HG03571 (cell line): Measurements from ENCODE around the gene TCF21.

Experiments
- ATAC-seq: cut with Tn5 transposase; IDR thresholded peaks from one replicate; pipeline ENCODE4 v1.9.1; 2021; ENCODE audit not compliant: unreplicated experiment

Gene TCF21

DNA sequence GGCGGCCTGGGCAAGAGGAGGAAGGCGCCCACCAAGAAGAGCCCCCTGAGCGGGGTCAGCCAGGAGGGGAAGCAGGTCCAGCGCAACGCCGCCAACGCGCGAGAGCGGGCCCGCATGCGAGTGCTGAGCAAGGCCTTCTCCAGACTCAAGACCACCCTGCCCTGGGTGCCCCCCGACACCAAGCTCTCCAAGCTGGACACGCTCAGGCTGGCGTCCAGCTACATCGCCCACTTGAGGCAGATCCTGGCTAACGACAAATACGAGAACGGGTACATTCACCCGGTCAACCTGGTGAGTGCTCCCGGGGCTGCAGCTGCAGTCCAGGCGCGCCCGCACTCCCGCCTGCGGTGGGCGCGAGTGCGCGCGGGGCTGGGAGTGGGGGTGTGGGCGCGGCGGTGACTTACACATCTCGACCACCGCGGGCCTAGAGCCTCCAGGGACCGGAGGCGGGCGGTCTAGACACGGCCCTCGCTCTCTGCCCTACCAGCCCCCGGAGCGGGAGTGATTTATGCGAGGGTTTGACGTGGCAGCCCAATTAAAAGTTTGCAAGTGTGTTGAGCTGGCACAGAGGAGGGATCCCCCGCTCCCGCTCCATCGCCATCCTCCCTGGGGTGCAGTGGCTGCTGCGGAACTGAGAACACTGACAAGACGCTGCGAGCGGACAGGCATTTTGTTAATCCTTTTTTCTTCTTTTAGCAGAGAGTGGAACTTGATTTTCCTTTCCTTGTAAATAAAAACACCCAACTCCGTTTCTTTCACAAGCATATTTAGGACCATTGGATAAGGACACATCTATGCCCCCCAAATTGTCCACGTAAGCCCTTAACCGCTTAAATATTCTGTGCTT, 867 bp downstream of the TCF21 start:
- ATAC-seq = no peak

DNA sequence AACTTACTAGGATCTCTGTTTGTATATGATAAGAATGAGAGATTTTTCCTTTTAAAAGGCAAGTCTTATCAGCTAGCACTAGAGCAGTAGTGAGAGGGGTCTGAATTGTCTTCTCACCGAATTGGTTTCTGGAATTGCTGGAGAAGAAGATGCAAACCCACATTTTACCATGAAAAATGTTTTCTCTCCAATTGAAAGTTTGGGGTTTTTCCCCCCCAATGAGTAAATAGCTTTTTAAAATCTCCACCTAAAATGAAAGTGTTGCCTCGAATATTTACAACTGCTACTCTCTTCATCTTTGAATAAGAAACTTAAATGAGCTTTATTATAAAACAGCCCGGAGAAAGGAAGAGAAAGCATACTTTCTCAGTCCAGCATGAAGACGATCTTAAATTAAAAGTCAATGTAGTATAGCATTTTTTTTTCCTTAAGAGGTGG, 1.8 kb downstream of the TCF21 start:
- ATAC-seq = no peak

DNA sequence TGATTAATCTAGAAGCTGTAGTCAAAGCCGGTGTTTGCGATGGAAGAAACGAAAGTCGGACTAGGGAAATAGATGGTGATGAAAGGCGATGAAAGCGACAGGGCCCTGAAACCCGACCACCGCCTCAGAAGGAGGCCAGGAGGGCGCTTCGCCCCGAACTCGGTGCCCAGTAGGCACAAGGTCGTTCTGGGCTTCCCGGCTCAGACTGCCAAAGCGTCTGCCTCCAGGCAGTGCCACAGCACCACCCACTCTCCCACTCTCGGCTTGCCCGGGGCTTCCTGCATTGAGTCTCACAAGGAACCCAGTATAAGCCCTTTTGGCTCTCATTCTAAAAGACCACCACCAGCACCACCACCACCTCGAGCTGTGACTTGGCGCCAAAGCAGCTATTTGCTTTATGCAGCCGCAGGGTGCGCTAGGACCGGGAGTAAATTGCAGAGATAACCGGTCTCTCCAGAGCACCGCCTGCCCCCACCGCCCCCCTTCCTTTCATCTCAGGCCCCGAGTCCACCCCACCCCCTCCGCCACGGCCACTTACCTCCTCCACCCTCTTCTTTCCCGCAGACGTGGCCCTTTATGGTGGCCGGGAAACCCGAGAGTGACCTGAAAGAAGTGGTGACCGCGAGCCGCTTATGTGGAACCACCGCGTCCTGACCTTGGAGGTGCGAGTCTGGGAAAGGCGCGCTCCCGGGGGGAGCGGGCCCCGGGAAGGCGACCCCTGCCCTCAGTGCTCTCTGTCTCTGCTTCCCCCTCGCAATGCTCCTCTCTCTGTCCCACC, 2.4 kb downstream of the TCF21 start:
- ATAC-seq = no peak

DNA sequence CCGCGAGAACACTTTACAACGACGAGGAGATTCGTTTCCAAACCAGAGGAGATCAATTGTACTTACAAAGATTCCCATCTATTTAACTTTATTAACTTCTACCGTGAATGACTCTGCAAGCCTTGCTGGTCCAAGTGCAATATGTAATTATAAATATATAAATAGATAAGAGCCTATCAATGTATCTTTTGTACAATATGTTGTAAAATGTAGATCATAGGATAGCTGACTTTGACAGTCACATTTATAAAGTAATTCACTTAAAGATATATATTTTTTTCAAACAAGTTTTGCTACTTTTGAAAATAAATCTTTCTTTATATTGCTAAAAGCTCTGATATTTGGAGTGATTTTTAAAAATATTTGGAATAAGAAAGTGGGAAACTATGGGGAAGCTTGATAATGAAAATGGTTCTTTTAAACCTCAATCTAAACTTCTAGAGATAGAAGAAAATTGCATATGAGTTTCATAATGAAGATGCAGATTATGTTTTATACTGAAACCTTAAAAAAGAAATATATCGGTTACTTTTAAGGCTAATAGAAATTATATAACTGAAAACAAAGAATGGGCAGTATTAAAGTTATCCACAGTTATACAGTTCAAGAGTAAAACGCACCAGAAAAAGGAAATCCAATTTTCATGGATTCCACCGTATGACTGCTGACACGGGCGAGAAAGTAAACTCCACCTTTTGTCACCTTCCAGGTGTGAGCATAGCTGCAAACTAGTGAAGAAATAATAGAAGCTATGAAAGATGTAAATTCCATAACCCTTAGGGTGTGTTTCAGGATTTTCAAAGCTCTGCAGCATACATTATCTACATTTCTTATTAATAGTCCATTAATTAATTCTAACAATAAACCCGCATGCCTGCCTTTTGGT, 3.3 kb downstream of the TCF21 start:
- ATAC-seq = no peak

DNA sequence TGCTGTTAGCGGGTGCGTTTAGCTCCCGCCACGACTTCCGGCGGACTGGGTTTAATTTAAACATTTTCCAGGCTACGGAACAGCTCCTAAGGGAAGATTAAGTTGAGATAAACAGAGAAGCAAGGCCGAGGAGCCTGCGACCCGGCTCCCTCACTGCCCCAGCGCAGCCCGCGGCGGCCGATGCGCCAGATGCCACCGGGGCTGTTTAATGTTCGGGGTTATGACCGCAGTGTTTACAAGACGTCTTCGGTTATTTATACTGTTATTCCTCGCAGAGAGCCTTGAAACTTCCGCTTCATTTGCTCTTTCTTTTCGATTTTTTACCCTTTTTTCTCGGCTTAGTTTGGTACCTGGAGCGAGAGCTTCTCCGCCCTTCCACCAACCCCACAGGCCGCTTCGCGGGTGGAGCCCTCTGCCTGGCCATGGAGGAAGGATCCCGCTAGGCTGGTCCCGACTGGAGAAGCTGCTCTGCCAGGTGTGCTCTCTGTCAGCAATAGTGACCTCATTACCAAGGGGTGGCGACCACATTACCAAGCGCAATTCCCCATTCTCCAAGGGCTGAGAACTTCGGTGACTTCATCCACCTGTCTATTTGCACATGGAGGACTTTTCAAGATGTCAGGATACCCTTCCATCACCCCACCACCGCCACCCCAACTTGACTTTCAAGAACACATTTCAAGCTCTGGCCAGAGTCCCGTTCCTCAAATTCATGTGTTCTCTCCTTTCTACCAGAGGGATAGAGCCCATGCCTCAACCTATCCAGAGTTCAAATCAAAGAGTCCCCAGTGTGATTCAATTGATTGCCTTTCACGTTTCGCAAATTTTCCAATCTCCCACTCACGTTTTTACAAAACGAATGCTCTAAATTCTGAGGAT, 4.1 kb downstream of the TCF21 start:
- no peak for ATAC-seq

DNA sequence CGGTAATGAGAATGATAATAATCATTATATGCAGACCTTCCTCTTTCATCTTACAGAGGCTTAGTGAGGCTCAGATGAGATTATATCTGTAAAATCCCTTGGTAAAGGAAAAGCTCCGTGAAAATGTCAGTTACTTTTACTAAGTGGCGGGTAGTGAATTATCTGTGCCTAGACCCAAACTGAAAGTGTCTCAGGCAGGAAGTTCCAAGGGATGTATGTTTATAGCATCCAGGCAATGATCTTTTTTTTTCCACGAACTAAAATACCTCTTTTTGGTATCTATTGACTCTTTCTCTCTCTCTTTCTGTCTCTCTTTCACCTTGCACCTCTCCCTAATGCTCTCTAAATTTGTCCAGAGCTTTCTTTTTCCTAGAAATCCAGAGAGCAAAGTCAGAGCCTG, 5.0 kb downstream of the TCF21 start:
- no peak for ATAC-seq

DNA sequence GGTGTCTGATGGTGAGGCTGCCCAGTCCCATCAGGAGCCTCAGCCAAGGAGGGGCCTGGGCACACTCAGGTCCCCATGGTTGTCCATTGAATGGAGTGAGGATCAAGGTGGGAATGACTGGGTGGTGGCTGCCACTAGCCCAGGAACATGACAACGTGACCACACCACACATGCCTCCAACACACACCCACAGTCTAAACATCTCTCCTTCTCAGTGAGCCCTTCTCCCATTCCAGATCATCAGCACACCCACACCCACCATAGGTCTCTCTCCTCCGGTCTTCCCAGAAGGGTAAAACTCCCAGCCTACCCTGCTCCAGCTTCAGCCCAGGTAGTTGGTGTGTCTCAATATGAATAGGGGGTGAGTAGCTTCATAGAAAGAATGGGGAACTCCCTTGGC, 5.5 kb downstream of the TCF21 start:
- ATAC-seq = no peak

DNA sequence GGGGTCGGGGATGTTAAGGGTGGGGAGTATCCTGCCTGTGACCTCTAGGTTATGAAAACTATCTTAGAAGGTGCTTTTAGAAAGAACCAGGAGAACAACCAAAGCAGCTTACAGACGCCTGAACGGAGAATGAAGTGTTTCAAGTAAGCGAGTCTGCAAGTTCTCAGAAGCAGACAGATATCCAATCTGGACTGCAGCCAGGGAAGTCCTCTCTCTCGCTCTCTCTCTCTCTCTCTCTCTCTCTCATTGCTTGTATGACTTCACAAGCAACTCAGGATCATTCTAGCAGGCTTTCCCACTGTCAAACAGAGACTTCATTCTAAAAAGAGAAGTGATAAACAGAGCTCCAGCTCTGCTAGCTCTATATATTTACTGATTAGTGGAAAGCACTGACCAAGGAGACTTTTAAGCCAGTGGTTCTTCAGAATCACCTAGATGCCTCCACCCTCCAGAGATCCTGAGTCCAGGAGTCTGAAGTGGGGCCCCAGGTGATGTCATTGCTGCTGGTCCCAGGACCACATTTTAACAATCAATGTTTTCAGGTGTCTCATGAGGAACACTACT, 6.0 kb downstream of the TCF21 start:
- ATAC-seq = no peak

DNA sequence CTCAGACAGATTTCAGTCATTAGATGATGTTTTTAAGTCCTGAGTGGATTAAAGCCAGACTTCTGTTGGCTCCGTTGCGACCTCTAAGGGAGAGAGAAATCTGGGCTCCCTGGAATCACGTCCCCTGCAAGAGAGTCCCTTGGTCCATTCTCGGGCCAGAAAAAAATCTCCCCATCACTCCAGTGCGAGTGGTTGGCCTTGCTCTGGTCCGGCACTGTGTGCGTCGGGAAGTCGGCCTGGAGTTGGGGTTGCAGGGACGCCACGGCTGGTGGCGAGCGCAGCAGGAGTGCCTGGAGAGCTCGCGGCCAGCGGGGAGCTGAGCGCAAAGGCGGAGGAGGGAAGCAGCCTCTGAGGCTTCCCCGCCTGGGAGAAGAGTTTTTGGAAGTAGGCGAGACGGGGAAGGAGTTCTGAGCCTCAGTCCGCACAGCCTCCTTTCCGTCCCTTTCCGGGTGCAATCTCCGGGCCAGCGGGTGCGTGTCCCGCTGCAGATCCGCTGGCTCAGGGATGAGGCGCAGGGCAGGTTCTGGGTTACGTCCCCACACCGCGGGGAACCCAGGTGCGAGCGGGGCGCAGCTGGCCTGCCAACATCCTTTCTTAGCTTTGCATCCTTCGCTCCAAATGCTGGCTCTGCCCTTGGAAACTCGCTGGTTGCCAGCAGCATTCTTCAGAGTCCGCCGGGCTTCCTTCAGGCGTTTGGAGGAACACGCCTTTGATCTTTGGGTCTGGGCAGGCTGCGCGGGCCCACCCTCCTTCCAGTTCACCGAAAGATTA, 6.8 kb downstream of the TCF21 start:
- no peak for ATAC-seq

DNA sequence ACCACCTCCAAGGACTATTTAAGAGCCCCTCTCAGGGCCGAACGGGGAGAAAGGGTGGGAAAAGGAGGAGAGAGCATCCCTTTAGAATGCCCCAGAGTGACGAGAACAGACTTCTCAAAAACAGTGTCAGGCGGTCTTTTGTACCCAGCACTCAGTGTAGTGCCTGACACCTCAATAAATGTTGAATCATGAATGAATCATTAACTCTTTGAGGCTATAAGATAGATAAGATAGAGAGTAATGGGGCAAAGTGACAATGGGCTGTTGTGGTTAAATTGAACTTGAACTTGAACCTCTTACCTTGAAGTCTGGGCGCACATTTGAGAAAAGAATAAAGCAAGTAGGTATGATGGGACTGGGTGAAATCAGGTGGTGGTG, 7.4 kb downstream of the TCF21 start:
- ATAC-seq = no peak

DNA sequence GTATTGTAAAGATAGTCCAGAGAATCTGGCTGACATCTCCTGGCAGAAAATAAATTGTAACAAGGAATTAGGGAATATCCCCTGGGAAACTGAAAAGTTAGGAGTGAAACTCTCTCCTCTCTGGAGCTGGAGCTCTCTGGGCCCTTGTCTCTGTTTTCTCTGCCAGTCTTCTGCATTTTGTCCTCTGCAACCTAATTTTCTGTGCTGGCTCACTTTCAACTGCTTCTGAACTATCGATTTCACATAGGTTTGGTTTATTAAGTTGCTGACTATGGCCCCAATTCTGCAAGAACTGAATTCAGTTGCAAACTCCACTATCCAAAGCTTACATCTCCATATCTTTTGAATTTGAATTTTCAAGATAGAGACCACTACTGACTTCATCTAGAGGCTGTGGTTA, 9.3 kb downstream of the TCF21 start:
- ATAC-seq = no peak

DNA sequence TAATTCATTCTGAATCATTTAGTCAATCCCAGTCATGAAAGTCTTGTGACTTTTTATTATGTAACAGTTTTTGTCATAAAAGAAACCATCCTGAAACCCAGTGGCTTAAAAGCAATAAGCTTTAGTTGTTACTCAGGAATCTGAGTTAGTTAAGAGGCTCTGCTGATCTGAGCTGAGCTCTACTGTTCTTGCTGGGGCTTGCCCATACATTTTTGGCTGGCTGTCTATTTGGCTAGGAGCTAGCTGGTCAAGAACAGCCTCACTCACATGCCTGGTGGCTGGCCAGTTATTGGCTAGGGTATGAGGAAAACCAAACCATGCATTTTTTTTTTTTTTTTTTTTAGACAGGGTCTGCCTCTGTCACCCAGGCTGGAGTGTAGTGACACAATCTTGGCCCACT, 10.6 kb downstream of the TCF21 start:
- ATAC-seq = no peak

DNA sequence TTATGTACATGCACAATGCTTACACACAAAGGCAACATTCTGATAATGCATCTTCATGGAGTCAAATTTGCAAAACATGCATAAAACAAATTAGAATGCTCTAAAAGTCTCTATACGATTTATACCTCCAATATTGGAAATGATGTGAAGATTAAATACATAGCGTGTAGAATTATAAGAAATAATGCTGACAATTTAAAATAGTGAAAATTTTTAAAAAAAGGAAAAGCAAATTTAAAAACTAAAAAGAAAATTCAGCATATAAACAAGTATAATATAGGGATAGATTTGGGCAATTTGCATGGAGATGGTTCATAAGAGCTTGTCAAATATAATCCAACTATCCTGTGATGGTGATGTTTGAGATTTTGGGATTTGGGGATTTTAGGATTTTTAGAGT, 14.9 kb downstream of the TCF21 start:
- ATAC-seq = no peak

DNA sequence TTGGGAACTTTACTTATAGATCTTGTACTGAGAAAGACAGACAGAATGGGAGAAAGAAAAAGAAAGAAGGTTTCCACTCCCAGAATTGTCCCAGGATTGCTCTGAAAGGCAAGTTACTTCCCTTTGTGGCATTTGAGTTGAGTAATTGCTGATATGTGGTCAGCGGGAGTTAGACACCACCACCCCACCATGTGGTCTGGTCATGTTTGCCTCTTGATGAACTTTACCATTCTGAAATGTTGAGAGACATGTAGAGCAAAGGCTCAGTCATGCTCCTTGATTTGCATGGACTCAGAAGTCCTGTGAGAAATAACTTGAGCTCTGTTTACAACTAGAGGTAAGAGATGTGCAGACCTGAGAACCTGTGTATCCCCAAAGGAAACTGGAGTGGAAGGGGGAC, 17.1 kb downstream of the TCF21 start:
- ATAC-seq = no peak

DNA sequence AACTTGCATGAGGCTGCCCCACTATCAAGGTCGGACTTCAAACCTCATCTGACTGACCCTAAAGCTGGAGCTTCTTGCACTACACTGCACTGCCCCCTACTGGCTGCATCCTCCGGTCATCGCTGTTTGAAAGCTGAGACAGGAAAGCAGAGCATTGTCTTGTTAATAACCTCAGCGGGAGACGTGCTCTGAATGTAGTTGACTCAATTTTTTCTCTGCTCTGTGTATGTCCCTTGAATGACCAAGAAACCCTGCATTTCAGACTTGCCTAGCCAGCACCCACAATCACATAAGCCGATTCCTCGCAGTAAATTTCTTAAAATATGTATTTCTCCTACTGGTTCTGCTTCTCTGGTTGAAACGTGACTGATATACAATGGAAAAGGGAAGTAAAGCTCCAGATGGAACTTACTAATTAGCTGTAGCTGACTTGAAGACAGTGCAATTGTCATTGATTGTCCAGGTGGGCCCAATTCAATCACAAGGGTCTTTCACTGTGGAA, 27.8 kb downstream of the TCF21 start:
- ATAC-seq = peak; percentile 63

DNA sequence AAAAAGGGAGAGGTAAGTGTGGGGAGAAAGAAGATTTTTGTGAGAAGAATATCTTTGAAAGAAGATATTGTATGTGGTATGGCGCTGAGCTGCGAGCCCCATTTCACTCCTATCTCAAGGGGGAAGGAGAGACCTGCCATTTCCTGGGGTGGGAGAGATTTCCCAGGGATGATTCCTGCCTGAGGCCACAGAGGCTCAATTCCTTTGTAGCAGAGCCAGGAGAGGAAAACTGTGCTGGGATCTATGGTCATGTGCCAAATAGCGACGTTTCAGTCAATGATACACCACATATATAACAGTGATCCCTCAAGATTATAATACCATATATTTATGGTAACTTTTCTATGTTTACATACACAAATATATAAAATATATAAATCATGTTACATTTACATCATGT, 28.9 kb downstream of the TCF21 start:
- ATAC-seq = no peak

DNA sequence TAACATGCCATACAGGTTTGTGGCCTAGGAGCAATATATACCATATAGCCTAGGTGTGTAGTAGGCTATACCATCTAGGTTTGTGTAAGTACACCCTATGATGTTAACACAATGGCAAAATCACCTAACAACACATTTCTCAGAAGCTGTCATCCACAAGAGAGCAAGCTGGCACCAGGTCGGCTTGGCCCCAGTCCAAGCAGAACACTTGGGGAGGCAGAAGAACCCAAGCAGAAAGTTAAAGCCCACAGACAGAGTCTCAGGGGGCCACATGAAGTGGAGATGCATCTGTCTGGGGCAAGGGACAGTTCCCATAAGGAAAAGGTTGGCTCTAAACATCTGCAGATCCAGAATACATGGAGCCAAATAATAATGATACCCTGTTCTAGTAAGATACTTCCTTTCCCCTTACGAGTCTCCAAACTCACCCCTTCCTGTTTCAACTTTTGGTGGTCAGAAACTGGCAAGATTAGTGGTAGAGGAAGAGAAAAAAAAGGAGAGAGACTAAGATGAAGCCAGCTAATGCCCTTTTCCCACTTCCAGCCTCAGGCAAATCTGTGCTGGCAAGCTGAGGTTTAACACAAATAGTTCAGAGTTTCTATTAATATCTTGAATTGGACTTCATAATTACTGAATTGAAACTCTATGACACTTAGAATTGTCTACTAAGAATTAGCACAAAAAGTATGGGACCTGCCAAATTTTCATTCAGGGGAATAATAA, 29.5 kb downstream of the TCF21 start:
- ATAC-seq = no peak

DNA sequence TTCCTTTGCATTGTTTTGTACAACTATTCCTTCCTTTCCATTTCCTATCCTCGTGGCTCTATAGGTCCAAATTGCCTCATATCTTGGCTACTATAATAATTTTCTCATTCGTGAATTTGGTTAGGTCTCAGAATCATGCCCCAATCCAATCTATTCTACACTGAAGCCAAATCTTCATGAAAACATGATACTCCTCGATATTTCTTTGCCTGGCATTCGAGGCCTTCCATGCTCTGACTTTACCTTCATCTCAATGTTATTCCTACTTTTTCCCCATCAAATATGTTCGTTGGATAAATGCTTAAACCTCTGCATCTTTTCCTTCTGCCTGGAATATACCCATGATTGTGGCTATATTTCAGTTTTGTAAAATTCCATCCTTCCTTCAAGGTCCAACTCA, 30.4 kb downstream of the TCF21 start:
- no peak for ATAC-seq
